Choroid plexus epithelial cell (primary cell): Measurements from ENCODE around the gene SYS1.
A peak's percentile ranks its signal among the peaks of the same experiment; 100 is the strongest.

ENCODE experiments used
- DNase-seq: peaks from one replicate; pipeline ENCODE4 v3.0.0-alpha.2; 2010; ENCODE audit warnings: low read depth
- H3K4me3 ChIP-seq: 2 replicates; pipeline ENCODE4 v1.5.1; 2011; ENCODE audit warnings: low read depth, mild to moderate bottlenecking, control low read depth, low read length, moderate library complexity
- CTCF ChIP-seq: conservative IDR thresholded peaks from 2 replicates; pipeline ENCODE4 v1.5.1; 2011; ENCODE audit warnings: low read depth, mild to moderate bottlenecking, control low read depth, inconsistent platforms, low read length, moderate library complexity

SYS1 gene

GRCh38 chr20:45407067-45407745 is 44.2 kb downstream of the SYS1 start:
- peak; percentile 47 for DNase-seq

GRCh38 chr20:45407783-45408645 is 45.1 kb downstream of the SYS1 start, which contains the start of gene DBNDD2:
DBNDD2 (plus strand) TSS chr20:45408289; CDS start chr20:45408468, 179 bp downstream.
- peak within 1 kb of the TSS; percentile 63 for H3K4me3 ChIP-seq

More at GRCh38 chr20:45407067-45407745, 44.2 kb downstream of the SYS1 start:
- TF ChIP-seq CTCF: no peak
- H3K4me3 ChIP-seq: peak overlapping the region; percentile 63

GRCh38 chr20:45408646-45409213 is 45.8 kb downstream of the SYS1 start:
- TF ChIP-seq CTCF: no peak
- no peak overlapping the region for H3K4me3 ChIP-seq
- no peak for DNase-seq

More at GRCh38 chr20:45407783-45408645, 45.1 kb downstream of the SYS1 start, which contains the start of gene DBNDD2:
- no peak for DNase-seq
- TF ChIP-seq CTCF: no peak

GRCh38 chr20:45409521-45410272 is 46.7 kb downstream of the SYS1 start:
- no peak overlapping the region for H3K4me3 ChIP-seq
- no peak for DNase-seq
- no peak for TF ChIP-seq CTCF

- no peak for TF ChIP-seq CTCF
- H3K4me3 ChIP-seq: no peak overlapping the region
- DNase-seq: no peak
Observed at GRCh38 chr20:45410887-45411286, 47.9 kb downstream of the SYS1 start.

- DNase-seq: no peak
- no peak overlapping the region for H3K4me3 ChIP-seq
- no peak for TF ChIP-seq CTCF
Observed at GRCh38 chr20:45412653-45413052, 49.7 kb downstream of the SYS1 start.
